ENCODE data around the gene NOS1AP. TPM values are rescaled to one million over a fixed set of nuclear protein-coding genes. Genes with fewer than 3 reads are reported as not detected.
"Not testable (repeated sequence)": the region's sequence is repeated elsewhere in the genome, so short reads cannot be mapped to it uniquely, and the experiment has no call there.

The NOS1AP gene
- total and polyA plus RNA-seq, 4 donors: 0.97 to 4.8 (median 3.0) TPM

DNA sequence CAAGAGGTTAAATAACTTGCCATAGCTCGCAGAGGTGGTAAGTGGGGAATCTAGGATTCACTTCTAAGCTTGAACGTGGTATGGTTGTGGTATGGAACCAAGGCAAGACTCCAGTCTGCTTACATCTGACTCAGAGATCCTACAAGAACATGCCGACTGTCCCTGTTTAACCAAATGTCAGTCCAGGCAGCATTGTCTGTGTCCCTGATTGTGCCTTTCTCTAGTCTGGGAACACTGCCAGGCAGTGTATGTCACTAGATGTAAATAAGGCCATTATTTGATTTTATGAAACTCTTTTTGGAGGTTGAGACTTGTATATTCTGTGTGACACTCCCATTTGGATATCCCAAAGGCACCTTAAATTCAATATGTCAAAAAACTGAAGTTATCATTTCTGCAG is 96.0 kb downstream of the NOS1AP start:
- H3K27me3 ChIP-seq (ENCODE audit: control insufficient read depth in 1 of 2, insufficient read depth in 2 of 2, low read length in 1 of 2): no peaks in the 10 kb centered on the region
- ATAC-seq (ENCODE audit: low FRiP score): no peak
- no peaks in the 10 kb centered on the region for H3K4me1 ChIP-seq (ENCODE audit: control insufficient read depth in 1 of 2, insufficient read depth in 2 of 2, low read length in 2 of 2)
- H3K4me3 ChIP-seq (ENCODE audit: low read length in 2 of 2): no peak overlapping the region
- H3K9me3 ChIP-seq (ENCODE audit: control insufficient read depth, low read length): no peaks in the 10 kb centered on the region
- 93 to 94% methylated on average over 3 of the region's 3 CpGs for WGBS, 2 donors
- H3K36me3 ChIP-seq (ENCODE audit: control insufficient read depth in 1 of 2, insufficient read depth in 2 of 2, low read length in 1 of 2): no peaks in the 10 kb centered on the region
- H3K27ac ChIP-seq (ENCODE audit: low read depth in 1 of 2, low read length in 2 of 2): no peak overlapping the region
- no peak for DNase-seq
- intact Hi-C loops (cut with DNase I): no loop called here

DNA sequence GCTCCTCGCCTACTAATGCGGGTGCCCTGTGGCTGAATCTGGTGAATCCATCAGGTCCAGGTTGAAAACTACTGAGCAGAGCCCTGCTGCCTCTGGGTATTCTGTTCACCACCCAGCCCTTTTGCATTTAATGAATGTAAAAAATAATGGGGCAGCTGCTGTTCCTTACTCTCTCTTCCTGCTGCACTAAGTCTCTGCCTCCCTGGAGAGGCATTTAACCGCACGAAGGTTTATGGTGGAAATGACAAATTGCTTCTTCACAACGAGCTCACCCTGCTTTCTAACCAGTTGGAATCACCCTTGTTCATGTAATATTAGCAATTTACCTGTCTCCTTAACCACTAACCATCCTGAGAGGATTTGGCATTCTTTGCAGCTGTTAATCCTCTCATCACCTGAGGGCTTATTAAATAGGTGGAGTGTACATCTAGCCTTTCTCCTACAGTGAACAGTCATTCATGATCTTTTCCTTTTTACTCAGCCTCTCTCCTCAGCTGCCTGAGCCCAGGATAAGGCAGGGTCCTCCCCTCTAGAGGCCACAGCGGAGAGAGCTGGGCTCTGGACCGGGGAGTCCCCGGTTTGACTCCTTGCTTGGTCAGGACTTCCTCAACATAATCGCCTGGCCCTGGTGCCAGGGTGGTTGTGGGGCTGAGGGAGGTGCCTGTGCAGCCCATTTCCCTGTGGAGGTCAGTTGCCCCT is 97.6 kb downstream of the NOS1AP start:
- no peak for ATAC-seq (ENCODE audit: low FRiP score)
- no peaks in the 10 kb centered on the region for H3K27me3 ChIP-seq (ENCODE audit: control insufficient read depth in 1 of 2, insufficient read depth in 2 of 2, low read length in 1 of 2)
- WGBS, 2 donors: 91 to 92% methylated on average over 9 of the region's 9 CpGs
- no peak overlapping the region for H3K4me3 ChIP-seq (ENCODE audit: low read length in 2 of 2)
- no peaks in the 10 kb centered on the region for H3K36me3 ChIP-seq (ENCODE audit: control insufficient read depth in 1 of 2, insufficient read depth in 2 of 2, low read length in 1 of 2)
- no peak for DNase-seq
- H3K9me3 ChIP-seq (ENCODE audit: control insufficient read depth, low read length): no peaks in the 10 kb centered on the region
- H3K27ac ChIP-seq (ENCODE audit: low read depth in 1 of 2, low read length in 2 of 2): no peak overlapping the region
- no peaks in the 10 kb centered on the region for H3K4me1 ChIP-seq (ENCODE audit: control insufficient read depth in 1 of 2, insufficient read depth in 2 of 2, low read length in 2 of 2)
- intact Hi-C loops (cut with DNase I): no loop called here

DNA sequence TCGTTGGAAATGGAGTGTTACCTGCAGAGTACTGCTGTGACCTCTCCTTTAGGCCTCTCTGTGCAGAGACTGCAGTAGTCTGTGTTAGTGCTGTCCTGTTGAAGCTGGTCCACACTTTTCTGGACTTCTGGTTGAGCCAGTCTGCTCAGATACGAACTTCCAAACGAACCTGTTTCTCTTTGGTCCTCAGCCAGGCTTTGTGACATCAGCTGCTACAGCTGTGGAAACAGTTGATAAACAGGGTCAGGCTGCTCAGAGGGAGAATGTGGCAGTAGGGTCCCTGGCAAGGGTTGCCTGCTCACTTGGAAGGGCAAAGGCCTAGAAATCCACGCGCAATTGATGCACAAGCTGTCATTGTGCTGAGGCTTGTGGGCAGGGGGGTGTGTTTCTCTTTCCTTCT is 98.8 kb downstream of the NOS1AP start:
- DNase-seq (no peak), ATAC-seq (ENCODE audit: low FRiP score) (no peak)
- Histone ChIP-seq H3K9me3 (ENCODE audit: control insufficient read depth, low read length) (no peaks in the 10 kb centered on the region), H3K27ac (ENCODE audit: low read depth in 1 of 2, low read length in 2 of 2) (no peak overlapping the region), H3K4me1 (ENCODE audit: control insufficient read depth in 1 of 2, insufficient read depth in 2 of 2, low read length in 2 of 2) (no peaks in the 10 kb centered on the region), H3K4me3 (ENCODE audit: low read length in 2 of 2) (no peak overlapping the region), H3K36me3 (ENCODE audit: control insufficient read depth in 1 of 2, insufficient read depth in 2 of 2, low read length in 1 of 2) (no peaks in the 10 kb centered on the region), H3K27me3 (ENCODE audit: control insufficient read depth in 1 of 2, insufficient read depth in 2 of 2, low read length in 1 of 2) (no peaks in the 10 kb centered on the region)
- intact Hi-C loops (cut with DNase I): no loop called here
- 49 to 55% methylated on average over 5 of the region's 5 CpGs for WGBS, 2 donors

DNA sequence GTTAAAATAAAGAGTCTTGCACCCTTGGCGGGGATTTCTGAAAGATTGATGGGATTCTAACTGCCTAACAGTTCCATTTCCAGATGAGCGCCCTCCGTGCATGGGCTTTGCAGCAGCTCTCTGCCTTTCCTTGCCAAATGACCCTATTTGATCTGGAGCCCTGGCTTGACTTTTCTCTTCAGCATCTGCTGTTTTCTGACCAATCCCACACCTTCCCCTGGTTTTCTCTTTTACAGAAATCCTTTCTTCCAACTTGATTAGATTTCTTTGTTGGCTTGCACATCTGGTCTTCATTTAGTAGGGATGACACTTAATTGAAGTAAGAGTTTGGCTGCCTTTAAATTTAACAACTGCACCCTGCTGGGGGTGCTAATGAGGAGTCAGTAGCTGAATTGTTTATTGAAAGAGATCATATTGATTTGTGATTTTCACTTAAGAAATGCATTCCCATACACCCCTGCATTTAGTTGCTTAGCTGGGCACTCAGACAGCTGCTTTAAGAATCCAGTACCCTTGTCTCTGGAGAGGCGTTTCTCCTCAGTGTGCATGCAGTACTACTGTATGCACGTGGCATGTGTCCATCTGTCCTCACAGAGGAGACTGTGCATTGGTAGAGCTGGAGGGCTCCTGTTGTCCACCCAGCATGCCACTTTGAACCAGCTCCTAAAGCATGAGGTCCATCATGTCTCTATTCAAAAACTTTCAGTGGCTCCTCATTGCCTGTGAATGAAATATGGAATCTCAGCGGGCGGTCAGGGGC is 99.7 kb downstream of the NOS1AP start:
- DNase-seq (no peak), ATAC-seq (ENCODE audit: low FRiP score) (no peak)
- intact Hi-C loops (cut with DNase I): no loop called here
- Histone ChIP-seq H3K9me3 (ENCODE audit: control insufficient read depth, low read length) (no peaks in the 10 kb centered on the region), H3K27ac (ENCODE audit: low read depth in 1 of 2, low read length in 2 of 2) (no peak overlapping the region), H3K4me3 (ENCODE audit: low read length in 2 of 2) (no peak overlapping the region), H3K27me3 (ENCODE audit: control insufficient read depth in 1 of 2, insufficient read depth in 2 of 2, low read length in 1 of 2) (no peaks in the 10 kb centered on the region), H3K36me3 (ENCODE audit: control insufficient read depth in 1 of 2, insufficient read depth in 2 of 2, low read length in 1 of 2) (no peaks in the 10 kb centered on the region), H3K4me1 (ENCODE audit: control insufficient read depth in 1 of 2, insufficient read depth in 2 of 2, low read length in 2 of 2) (no peaks in the 10 kb centered on the region)
- WGBS, 2 donors: 90% methylated on average over 7 of the region's 7 CpGs

DNA sequence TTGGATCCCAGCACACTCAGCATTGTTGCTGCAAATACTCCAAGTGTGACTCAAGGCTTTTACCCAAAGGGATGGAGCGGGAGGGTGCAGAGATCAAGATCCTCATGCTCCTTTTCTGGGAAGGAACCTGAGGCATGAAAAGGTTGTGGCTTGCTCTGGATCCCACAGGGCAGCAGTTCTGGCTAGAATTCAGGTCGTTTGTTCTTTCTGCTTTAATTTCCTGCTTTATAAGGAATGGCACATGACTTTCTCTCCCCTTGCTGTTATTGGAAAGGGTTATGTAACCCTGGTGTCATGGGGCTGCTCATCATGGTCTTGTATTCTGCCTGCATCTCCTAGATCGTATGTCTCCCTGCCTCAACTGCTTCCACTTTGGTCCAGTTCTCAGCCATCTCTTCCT is 101.6 kb downstream of the NOS1AP start:
- DNase-seq (no peak), ATAC-seq (ENCODE audit: low FRiP score) (no peak)
- intact Hi-C loops (cut with DNase I): no loop called here
- Histone ChIP-seq H3K36me3 (ENCODE audit: control insufficient read depth in 1 of 2, insufficient read depth in 2 of 2, low read length in 1 of 2) (no peaks in the 10 kb centered on the region), H3K4me3 (ENCODE audit: low read length in 2 of 2) (no peak overlapping the region), H3K27me3 (ENCODE audit: control insufficient read depth in 1 of 2, insufficient read depth in 2 of 2, low read length in 1 of 2) (no peaks in the 10 kb centered on the region), H3K4me1 (ENCODE audit: control insufficient read depth in 1 of 2, insufficient read depth in 2 of 2, low read length in 2 of 2) (no peaks in the 10 kb centered on the region), H3K27ac (ENCODE audit: low read depth in 1 of 2, low read length in 2 of 2) (no peak overlapping the region), H3K9me3 (ENCODE audit: control insufficient read depth, low read length) (no peaks in the 10 kb centered on the region)
- WGBS, 2 donors: 70 to 72% methylated on average over 3 of the region's 3 CpGs

DNA sequence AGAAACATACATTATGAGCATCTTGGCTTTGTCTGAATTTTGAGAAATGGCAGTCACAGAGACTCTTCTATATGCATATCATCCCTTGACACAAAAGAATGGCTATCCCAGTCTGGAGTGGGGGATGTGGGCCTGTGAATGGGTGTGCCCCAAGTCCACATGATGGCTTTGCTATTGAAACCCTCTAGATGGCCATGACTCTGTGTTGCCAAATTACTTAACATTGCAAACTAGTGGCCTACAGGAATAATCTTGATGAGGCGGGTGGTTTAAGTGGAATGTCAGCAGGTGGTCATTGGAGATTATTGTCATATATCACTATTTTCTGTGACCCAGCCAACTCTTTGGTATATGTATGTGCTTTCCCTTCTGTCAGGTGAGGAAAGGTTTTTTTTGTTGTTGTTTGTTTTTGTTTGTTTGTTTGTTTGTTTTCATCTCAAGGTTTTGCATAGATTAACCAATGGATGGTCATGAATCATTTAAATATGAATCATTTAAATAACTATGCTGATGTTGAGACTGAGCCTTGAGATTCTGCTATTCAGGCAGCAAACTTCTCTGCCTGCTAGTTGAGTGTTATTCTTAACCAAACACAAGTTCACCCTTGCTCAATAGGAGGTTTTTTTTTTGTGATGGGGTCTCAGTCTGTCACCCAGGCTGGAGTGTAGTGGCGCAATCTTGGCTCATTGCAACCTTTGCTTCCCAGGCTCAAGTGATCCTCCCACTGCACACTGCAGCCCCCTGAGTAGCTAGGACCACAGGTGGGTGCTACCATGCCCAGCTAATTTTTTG is 103.0 kb downstream of the NOS1AP start:
- DNase-seq (no peak), ATAC-seq (ENCODE audit: low FRiP score) (no peak)
- 98 to 100% methylated on average over 2 of the region's 2 CpGs for WGBS, 2 donors
- H3K27me3 ChIP-seq (ENCODE audit: control insufficient read depth in 1 of 2, insufficient read depth in 2 of 2, low read length in 1 of 2): no peaks in the 10 kb centered on the region
- no peaks in the 10 kb centered on the region for H3K36me3 ChIP-seq (ENCODE audit: control insufficient read depth in 1 of 2, insufficient read depth in 2 of 2, low read length in 1 of 2)
- intact Hi-C loops (cut with DNase I): no loop called here
- no peaks in the 10 kb centered on the region for H3K9me3 ChIP-seq (ENCODE audit: control insufficient read depth, low read length)
- no peak overlapping the region for H3K4me3 ChIP-seq (ENCODE audit: low read length in 2 of 2)
- H3K27ac ChIP-seq (ENCODE audit: low read depth in 1 of 2, low read length in 2 of 2): no peak overlapping the region
- no peaks in the 10 kb centered on the region for H3K4me1 ChIP-seq (ENCODE audit: control insufficient read depth in 1 of 2, insufficient read depth in 2 of 2, low read length in 2 of 2)

DNA sequence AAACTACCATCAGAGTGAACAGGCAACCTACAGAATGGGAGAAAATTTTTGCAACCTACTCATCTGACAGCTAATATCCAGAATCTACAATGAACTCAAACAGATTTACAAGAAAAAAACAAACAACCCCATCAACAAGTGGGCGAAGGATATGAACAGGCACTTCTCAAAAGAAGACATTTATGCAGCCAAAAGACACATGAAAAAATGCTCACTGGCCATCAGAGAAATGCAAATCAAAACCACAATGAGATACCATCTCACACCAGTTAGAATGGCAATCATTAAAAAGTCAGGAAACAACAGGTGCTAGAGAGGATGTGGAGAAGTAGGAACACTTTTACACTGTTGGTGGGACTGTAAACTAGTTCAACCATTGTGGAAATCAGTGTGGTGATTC is 104.1 kb downstream of the NOS1AP start:
- H3K36me3 ChIP-seq (ENCODE audit: control insufficient read depth in 1 of 2, insufficient read depth in 2 of 2, low read length in 1 of 2); ATAC-seq (ENCODE audit: low FRiP score); H3K27me3 ChIP-seq (ENCODE audit: control insufficient read depth in 1 of 2, insufficient read depth in 2 of 2, low read length in 1 of 2); H3K9me3 ChIP-seq (ENCODE audit: control insufficient read depth, low read length); intact Hi-C loops (cut with DNase I); DNase-seq; H3K4me3 ChIP-seq (ENCODE audit: low read length in 2 of 2); H3K4me1 ChIP-seq (ENCODE audit: control insufficient read depth in 1 of 2, insufficient read depth in 2 of 2, low read length in 2 of 2); H3K27ac ChIP-seq (ENCODE audit: low read depth in 1 of 2, low read length in 2 of 2): not testable (repeated sequence)
- 90 to 100% methylated on average over 1 of the region's 1 CpG for WGBS, 2 donors

DNA sequence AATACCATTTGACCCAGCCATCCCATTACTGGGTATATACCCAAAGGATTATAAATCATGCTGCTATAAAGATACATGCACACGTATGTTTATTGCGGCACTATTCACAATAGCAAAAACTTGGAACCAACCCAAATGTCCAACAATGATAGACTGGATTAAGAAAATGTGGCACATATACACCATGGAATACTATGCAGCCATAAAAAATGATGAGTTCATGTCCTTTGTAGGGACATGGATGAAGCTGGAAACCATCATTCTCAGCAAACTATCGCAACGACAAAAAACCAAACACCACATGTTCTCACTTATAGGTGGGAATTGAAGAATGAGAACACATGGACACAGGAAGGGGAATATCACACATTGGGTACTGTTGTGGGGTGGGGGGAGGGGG is 104.5 kb downstream of the NOS1AP start:
- ATAC-seq (ENCODE audit: low FRiP score); H3K27me3 ChIP-seq (ENCODE audit: control insufficient read depth in 1 of 2, insufficient read depth in 2 of 2, low read length in 1 of 2); H3K27ac ChIP-seq (ENCODE audit: low read depth in 1 of 2, low read length in 2 of 2); DNase-seq; H3K36me3 ChIP-seq (ENCODE audit: control insufficient read depth in 1 of 2, insufficient read depth in 2 of 2, low read length in 1 of 2); H3K9me3 ChIP-seq (ENCODE audit: control insufficient read depth, low read length); H3K4me1 ChIP-seq (ENCODE audit: control insufficient read depth in 1 of 2, insufficient read depth in 2 of 2, low read length in 2 of 2); intact Hi-C loops (cut with DNase I); H3K4me3 ChIP-seq (ENCODE audit: low read length in 2 of 2): not testable (repeated sequence)
- WGBS, 2 donors: 93 to 96% methylated on average over 2 of the region's 4 CpGs

Measured in aorta (tissue), 5 donors.